ENCODE measurements around the gene DUSP1.
"Not testable (repeated sequence)": the region's sequence is repeated elsewhere in the genome, so short reads cannot be mapped to it uniquely, and the experiment has no call there.

DNA sequence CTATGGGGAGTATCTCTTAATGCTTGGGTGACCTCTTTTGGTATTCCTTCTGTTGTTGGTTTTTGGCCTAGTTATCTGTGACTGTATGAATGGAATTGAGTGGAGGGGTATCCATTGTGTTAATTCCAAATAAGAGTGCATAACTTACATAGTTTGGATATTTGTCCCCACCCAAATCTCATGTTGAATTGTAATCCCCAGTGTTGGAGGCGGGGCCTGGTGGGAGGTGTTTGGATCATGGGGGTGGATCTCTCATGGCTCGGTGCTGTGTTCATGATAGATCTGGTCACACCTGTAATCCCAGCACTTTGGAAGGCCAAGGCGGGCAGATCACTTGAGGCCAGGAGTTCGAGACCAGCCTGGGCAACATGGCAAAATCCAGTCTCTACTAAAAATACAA is 13.2 kb upstream of the DUSP1 start:
- not testable (repeated sequence) for TF ChIP-seq REST (IDR thresholded peaks at IDR 0.05; ENCODE audit: low read depth); CREB1 (IDR thresholded peaks at IDR 0.05; ENCODE audit: low read depth); FOXM1 (IDR thresholded peaks at IDR 0.05; ENCODE audit: borderline replicate concordance, low read depth); RAD21 (IDR thresholded peaks at IDR 0.05; ENCODE audit: low read depth); TAF1 (IDR thresholded peaks at IDR 0.05; ENCODE audit: low read depth); EGR1 (IDR thresholded peaks at IDR 0.05); ZBTB7A (IDR thresholded peaks at IDR 0.05; ENCODE audit: low read depth); YY1 (IDR thresholded peaks at IDR 0.05; ENCODE audit: low read depth); EP300 (IDR thresholded peaks at IDR 0.05; ENCODE audit: borderline replicate concordance)
- TF ChIP-seq, protein P1, sequence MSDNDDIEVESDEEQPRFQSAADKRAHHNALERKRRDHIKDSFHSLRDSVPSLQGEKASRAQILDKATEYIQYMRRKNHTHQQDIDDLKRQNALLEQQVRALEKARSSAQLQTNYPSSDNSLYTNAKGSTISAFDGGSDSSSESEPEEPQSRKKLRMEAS (IDR thresholded peaks at IDR 0.05) = not testable (repeated sequence)
- TF ChIP-seq TEAD4 (IDR thresholded peaks at IDR 0.05) = peak; percentile 75
- TF ChIP-seq, protein P2, sequence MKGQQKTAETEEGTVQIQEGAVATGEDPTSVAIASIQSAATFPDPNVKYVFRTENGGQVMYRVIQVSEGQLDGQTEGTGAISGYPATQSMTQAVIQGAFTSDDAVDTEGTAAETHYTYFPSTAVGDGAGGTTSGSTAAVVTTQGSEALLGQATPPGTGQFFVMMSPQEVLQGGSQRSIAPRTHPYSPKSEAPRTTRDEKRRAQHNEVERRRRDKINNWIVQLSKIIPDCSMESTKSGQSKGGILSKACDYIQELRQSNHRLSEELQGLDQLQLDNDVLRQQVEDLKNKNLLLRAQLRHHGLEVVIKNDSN (IDR thresholded peaks at IDR 0.05) = not testable (repeated sequence)

All from Ishikawa (cell line).